OCI-LY7 (cell line): ENCODE results near the gene KHDC1L.

Source experiments
- CTCF ChIP-seq: fragments of 200-600 bp; sonication (generic); conservative IDR thresholded peaks from 2 replicates; pipeline ENCODE4 v1.5.1; 2014; ENCODE audit warnings: mild to moderate bottlenecking, antibody characterized with exemption, low read length, moderate library complexity, mixed read lengths
- EZH2phosphoT487 ChIP-seq: fragments of 200-600 bp; sonication (generic); IDR thresholded peaks from 2 replicates; pipeline ENCODE4 v1.6.1; 2018; ENCODE audit warnings: low read depth, borderline replicate concordance, mild to moderate bottlenecking, mixed run types, antibody characterized with exemption, low read length, moderate library complexity, mixed read lengths

GRCh38 chr6:73227606-73228255 is 2.4 kb upstream of the KHDC1L start:
- TF ChIP-seq CTCF (no peak), EZH2phosphoT487 (no peak)
